NT2/D1 (cell line): Measurements from ENCODE around the gene CCL2.

Experiments used
- YY1 ChIP-seq: IDR thresholded peaks from 2 replicates; pipeline ENCODE4 v1.6.1; 2011; ENCODE audit not compliant: insufficient read length, insufficient read depth
- ZNF274 ChIP-seq: IDR thresholded peaks from 2 replicates; pipeline ENCODE4 v1.6.1; 2011; ENCODE audit warnings: mild to moderate bottlenecking, low read depth, low read length

GRCh38 chr17:34230342-34230741, 24.7 kb upstream of the CCL2 start:
- TF ChIP-seq YY1 (no peak), ZNF274 (no peak)
